Fibroblast of peridontal ligament (primary cell): ENCODE measurements around the gene ERGIC2.
"Not testable (repeated sequence)": the region's sequence is repeated elsewhere in the genome, so short reads cannot be mapped to it uniquely, and the experiment has no call there.

Source experiments
- DNase-seq: peaks from one replicate; pipeline ENCODE4 v3.0.0-alpha.2; 2010; ENCODE audit errors: extremely low read depth

Gene ERGIC2

GRCh38 chr12:29380536-29381523 is at the start of gene ERGIC2:
ERGIC2 (minus strand) TSS chr12:29381172; CDS start chr12:29371633, 9,539 bp downstream.
- peak; percentile 100 for DNase-seq

GRCh38 chr12:29430716-29431044 is 49.7 kb upstream of the ERGIC2 start:
- no peak for DNase-seq

- DNase-seq = no peak
Measured at GRCh38 chr12:29429999-29430715, 49.2 kb upstream of the ERGIC2 start.

GRCh38 chr12:29428633-29429032 is 47.7 kb upstream of the ERGIC2 start:
- DNase-seq = peak; percentile 84

- DNase-seq = no peak
Measured at GRCh38 chr12:29427964-29428363, 47.0 kb upstream of the ERGIC2 start.

GRCh38 chr12:29426498-29426897 is 45.5 kb upstream of the ERGIC2 start:
- DNase-seq = no peak

GRCh38 chr12:29425722-29426121 is 44.8 kb upstream of the ERGIC2 start:
- DNase-seq = no peak

GRCh38 chr12:29416748-29417147 is 35.8 kb upstream of the ERGIC2 start:
- DNase-seq = peak; percentile 21

GRCh38 chr12:29415111-29415510 is 34.1 kb upstream of the ERGIC2 start:
- DNase-seq = peak; percentile 14

GRCh38 chr12:29414368-29414767 is 33.4 kb upstream of the ERGIC2 start:
- peak; percentile 65 for DNase-seq

GRCh38 chr12:29405561-29405960 is 24.6 kb upstream of the ERGIC2 start:
- no peak for DNase-seq

- DNase-seq = no peak
Measured at GRCh38 chr12:29403991-29404390, 23.0 kb upstream of the ERGIC2 start.

GRCh38 chr12:29402437-29402836 is 21.5 kb upstream of the ERGIC2 start:
- no peak for DNase-seq

- DNase-seq = no peak
Measured at GRCh38 chr12:29398495-29398894, 17.5 kb upstream of the ERGIC2 start.

- DNase-seq = no peak
Measured at GRCh38 chr12:29396774-29397173, 15.8 kb upstream of the ERGIC2 start.

GRCh38 chr12:29395356-29395755 is 14.4 kb upstream of the ERGIC2 start:
- no peak for DNase-seq

GRCh38 chr12:29390419-29390818 is 9.4 kb upstream of the ERGIC2 start:
- not testable (repeated sequence) for DNase-seq

GRCh38 chr12:29389295-29389919 is 8.4 kb upstream of the ERGIC2 start:
- DNase-seq = no peak

GRCh38 chr12:29386084-29386680 is 5.2 kb upstream of the ERGIC2 start:
- not testable (repeated sequence) for DNase-seq

GRCh38 chr12:29385194-29385593 is 4.2 kb upstream of the ERGIC2 start:
- DNase-seq = not testable (repeated sequence)

- DNase-seq = no peak
Measured at GRCh38 chr12:29382251-29382650, 1.3 kb upstream of the ERGIC2 start.

- DNase-seq = no peak
Measured at GRCh38 chr12:29376118-29376517, 4.9 kb downstream of the ERGIC2 start.
